Colonic mucosa (tissue), 4 donors: ENCODE results near the gene ARHGAP1. TPM values are rescaled to one million over a fixed set of nuclear protein-coding genes. Genes with fewer than 3 reads are reported as not detected.
A peak's percentile ranks its signal among the peaks of the same experiment; 100 is the strongest.

Experiments
- DNase-seq: peaks from one replicate; pipeline ENCODE4 v3.0.0-alpha.2; 2020
- H3K27ac ChIP-seq: fragments of 200-600 bp; one replicate; pipeline ENCODE4 v1.8.0; 2021
- H3K27me3 ChIP-seq: fragments of 200-600 bp; one replicate; pipeline ENCODE4 v1.8.0; 2021
- H3K36me3 ChIP-seq: fragments of 200-600 bp; one replicate; pipeline ENCODE4 v1.8.0; 2021
- H3K4me1 ChIP-seq: fragments of 200-600 bp; one replicate; pipeline ENCODE4 v1.8.0; 2021; ENCODE audit warnings: mild to moderate bottlenecking
- H3K4me3 ChIP-seq: fragments of 200-600 bp; one replicate; pipeline ENCODE4 v1.8.0; 2021
- H3K9ac ChIP-seq, 2 donors: one replicate each; pipeline ENCODE4 v1.7.0; 2013; ENCODE audit warnings: control low read depth in 2 of 2, low read depth in 2 of 2, low read length in 2 of 2
- H3K9me3 ChIP-seq: fragments of 200-600 bp; one replicate; pipeline ENCODE4 v1.8.0; 2021
- CTCF ChIP-seq: fragments of 200-600 bp; IDR thresholded peaks from one replicate; pipeline ENCODE4 v1.8.0; 2022; ENCODE audit warnings: antibody characterized with exemption, mild to moderate bottlenecking
- intact Hi-C: fragments of 100-400 bp; cut with DNase I; formaldehyde crosslinking; loops from one replicate; pipeline ENCODE4 v1.14.1; 2022
- total RNA-seq, 2 donors: library from RNA; stranded (reverse); fragmentation: NEBNext Ultra II Directional in 1 of 2; extraction: Animal tissue kit (Norgen Biotek cat#: 25700) in 1 of 2; gene quantifications; one replicate each; pipeline ENCODE4 v1.2.1, GENCODE V29; 2021
- donor health status: healthy.
- donor health status: DM: no; HTN: no; CAD: no.
- donor health status: DM: no; HTN: no; CAD: no.

The ARHGAP1 gene
- total RNA-seq, 2 donors from 2014 or later = 68.3 to 81.7 TPM

GRCh38 chr11:46677169-46677568, 23.2 kb downstream of the ARHGAP1 start:
- peaks cover 28% of the 10 kb centered on the region for H3K36me3 ChIP-seq
- intact Hi-C loops = no loop called here
- H3K4me1 ChIP-seq = peaks cover 22% of the 10 kb centered on the region
- no peak for DNase-seq
- no peak overlapping the region for H3K4me3 ChIP-seq
- H3K27me3 ChIP-seq = no peaks in the 10 kb centered on the region
- H3K9me3 ChIP-seq = no peaks in the 10 kb centered on the region
- no peak overlapping the region for H3K27ac ChIP-seq
- no peak for TF ChIP-seq CTCF
- no peak overlapping the region for H3K9ac ChIP-seq

DNA sequence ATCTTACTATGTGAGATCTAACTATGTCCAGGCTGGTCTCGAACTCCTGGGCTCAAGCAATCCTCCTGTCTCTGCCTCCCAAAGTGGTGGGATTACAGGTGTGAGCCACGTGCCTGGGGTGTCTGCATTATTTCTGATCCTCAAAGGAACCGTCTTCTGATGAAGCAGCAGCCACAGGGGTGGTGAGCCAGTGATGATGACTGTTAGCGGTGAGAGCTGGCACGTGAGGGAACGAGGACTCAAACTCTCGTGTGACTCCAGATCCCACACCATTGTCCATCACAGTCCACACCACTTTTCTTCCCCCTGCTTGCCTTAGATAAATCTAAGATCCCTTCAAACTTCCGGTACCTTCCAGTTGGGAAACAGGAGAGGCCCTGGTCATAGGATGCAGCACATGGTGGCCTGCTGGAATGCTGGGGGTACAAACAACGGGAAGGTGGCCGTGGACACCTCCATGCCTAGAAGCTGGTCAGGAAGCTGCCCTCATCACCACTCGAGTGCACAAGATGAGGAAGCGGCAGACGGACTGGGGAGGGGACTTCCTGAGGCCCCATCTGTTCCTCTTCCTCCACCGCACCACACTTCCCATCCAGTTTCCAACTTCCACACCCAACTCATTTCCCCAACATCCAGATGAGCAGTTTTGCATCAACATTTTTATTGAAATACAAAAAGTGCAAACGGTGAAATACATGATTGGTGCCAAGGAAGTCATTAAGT, 23.8 kb downstream of the ARHGAP1 start:
- H3K27ac ChIP-seq = no peak overlapping the region
- H3K9me3 ChIP-seq = no peaks in the 10 kb centered on the region
- DNase-seq = no peak
- no peaks in the 10 kb centered on the region for H3K27me3 ChIP-seq
- no peak overlapping the region for H3K4me3 ChIP-seq
- no peak for TF ChIP-seq CTCF
- H3K9ac ChIP-seq = no peak overlapping the region
- intact Hi-C loops = no loop called here
- H3K4me1 ChIP-seq = peaks cover 22% of the 10 kb centered on the region
- H3K36me3 ChIP-seq = peaks cover 22% of the 10 kb centered on the region

- Histone ChIP-seq H3K9ac (peak overlapping the region in 1 of 2 donors; percentile 68), H3K27ac (peak overlapping the region; percentile 81), H3K4me3 (no peak overlapping the region), H3K27me3 (no peaks in the 10 kb centered on the region), H3K36me3 (peaks cover 16% of the 10 kb centered on the region), H3K9me3 (no peaks in the 10 kb centered on the region), H3K4me1 (peaks cover 22% of the 10 kb centered on the region)
- no peak for TF ChIP-seq CTCF
- intact Hi-C loops = no loop called here
- no peak for DNase-seq
Measured at GRCh38 chr11:46675949-46676348, 24.5 kb downstream of the ARHGAP1 start.

DNA sequence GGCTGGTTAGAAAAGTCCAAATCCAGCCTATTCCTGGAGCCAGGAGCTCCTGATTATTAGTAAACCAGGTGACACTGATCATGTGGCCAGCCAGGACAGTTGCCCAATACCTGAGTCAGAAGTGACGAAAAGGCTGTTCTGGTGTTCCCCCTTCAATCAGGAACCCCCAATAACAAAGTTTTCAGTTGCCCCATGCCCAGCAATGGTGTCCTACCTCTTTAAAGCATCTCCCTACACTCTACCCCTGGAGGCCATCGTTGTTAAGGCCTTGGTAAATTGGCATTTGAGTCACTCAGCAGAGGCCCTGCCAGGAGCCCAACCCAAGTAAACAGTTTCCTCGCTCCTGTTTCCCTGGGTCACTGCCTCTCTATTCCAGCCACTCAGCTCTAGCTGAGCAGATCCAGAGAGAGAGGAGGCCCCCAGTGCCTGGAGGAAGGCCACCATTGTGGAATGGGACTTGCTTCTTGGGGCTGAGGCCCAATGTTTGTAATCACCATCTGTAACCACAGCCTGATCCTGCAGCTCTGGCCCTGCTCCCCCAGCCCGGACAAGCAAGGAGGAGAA, 25.0 kb downstream of the ARHGAP1 start:
- Histone ChIP-seq H3K4me3 (no peak overlapping the region), H3K27ac (peak overlapping the region; percentile 81), H3K27me3 (no peaks in the 10 kb centered on the region), H3K36me3 (peaks cover 12% of the 10 kb centered on the region), H3K9me3 (no peaks in the 10 kb centered on the region), H3K9ac (peak overlapping the region in 1 of 2 donors; percentile 68), H3K4me1 (peaks cover 22% of the 10 kb centered on the region)
- intact Hi-C loops = no loop called here
- DNase-seq = peak; percentile 73
- no peak for TF ChIP-seq CTCF

- peak; percentile 61 for DNase-seq
- peak overlapping the region; percentile 81 for H3K27ac ChIP-seq
- no peaks in the 10 kb centered on the region for H3K9me3 ChIP-seq
- peaks cover 22% of the 10 kb centered on the region for H3K4me1 ChIP-seq
- TF ChIP-seq CTCF = no peak
- H3K4me3 ChIP-seq = no peak overlapping the region
- H3K9ac ChIP-seq = peak overlapping the region in 1 of 2 donors; percentile 68
- peaks cover 7% of the 10 kb centered on the region for H3K36me3 ChIP-seq
- H3K27me3 ChIP-seq = no peaks in the 10 kb centered on the region
- intact Hi-C loops = no loop called here
Measured at GRCh38 chr11:46674463-46675287, 25.7 kb downstream of the ARHGAP1 start.
